Measurements from ENCODE around the gene NAPA.
A peak's percentile ranks its signal among the peaks of the same experiment; 100 is the strongest.

NAPA gene

DNA sequence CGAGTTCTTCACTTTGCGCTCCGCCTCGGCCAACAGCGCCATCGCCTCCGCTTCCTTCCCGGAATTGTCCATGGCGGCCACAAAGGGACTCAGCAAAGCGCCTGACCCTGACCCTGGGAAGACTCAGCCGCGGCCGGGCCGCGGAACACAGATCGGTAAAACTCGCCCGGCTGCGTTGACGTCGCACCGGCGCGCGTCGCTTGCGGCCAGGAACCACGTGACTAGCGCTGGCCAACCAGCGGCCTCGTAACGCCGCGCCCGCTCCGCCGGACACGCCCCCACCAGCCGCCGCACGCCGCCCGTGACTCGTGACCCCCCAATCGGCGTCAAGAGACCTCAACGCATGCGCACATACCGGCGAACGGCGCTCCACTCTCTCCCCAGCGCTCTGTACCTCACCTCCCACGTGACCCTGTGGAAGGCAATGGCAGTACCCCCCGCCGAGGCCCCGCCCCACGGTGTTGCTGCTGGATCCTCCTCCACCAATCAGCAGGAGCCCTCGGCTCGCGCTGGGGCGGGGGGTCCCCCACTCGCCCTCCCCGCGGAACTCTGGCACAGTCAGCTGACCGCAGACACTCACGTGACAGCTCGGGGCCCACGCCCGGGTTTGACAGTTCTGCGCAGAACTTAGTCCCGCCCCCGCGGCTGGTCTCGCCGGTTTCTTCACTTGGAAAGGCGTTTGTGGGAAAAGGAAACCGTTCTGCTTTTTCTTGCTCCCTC, at the start of gene NAPA:
TSS of gene NAPA (minus strand) at position 195 of the 720 bp plus-strand sequence. CDS start at position 72, 123 bp downstream.
- in situ Hi-C loops (cut with MboI; ENCODE audit: low sequenced_read_pairs, unreplicated experiment) = no loop called here
- DNase-seq (ENCODE audit: low spot score) = peak; percentile 99
- TF ChIP-seq, protein P1, sequence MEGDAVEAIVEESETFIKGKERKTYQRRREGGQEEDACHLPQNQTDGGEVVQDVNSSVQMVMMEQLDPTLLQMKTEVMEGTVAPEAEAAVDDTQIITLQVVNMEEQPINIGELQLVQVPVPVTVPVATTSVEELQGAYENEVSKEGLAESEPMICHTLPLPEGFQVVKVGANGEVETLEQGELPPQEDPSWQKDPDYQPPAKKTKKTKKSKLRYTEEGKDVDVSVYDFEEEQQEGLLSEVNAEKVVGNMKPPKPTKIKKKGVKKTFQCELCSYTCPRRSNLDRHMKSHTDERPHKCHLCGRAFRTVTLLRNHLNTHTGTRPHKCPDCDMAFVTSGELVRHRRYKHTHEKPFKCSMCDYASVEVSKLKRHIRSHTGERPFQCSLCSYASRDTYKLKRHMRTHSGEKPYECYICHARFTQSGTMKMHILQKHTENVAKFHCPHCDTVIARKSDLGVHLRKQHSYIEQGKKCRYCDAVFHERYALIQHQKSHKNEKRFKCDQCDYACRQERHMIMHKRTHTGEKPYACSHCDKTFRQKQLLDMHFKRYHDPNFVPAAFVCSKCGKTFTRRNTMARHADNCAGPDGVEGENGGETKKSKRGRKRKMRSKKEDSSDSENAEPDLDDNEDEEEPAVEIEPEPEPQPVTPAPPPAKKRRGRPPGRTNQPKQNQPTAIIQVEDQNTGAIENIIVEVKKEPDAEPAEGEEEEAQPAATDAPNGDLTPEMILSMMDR (IDR thresholded peaks at IDR 0.05; ENCODE audit: borderline replicate concordance, control extremely low read depth, extremely low read depth, insufficient read depth, missing control alignments) = no peak

DNA sequence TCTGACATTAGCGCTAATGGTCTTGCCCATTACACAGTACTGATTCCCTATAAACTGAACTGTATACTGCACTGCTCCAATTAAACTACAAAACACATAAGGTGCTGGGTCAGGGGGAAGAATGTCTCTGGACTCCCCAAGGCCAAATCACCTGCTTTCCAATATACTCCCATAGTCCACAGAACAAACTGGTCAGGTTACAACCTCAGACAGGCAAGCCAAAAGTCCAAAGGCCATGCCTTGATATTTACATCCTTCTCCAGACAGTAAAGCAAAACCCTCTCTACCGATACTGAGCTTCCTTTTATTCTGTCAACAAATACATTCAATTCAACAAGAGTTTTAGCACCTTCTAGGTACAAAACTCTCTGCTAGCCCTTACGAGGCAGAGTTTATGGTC, 49.2 kb upstream of the NAPA start:
- TF ChIP-seq, protein P1 (IDR thresholded peaks at IDR 0.05; ENCODE audit: borderline replicate concordance, control extremely low read depth, extremely low read depth, insufficient read depth, missing control alignments) = no peak
- no peak for DNase-seq (ENCODE audit: low spot score)
- in situ Hi-C loops (cut with MboI; ENCODE audit: low sequenced_read_pairs, unreplicated experiment) = no loop called here

GRCh38 chr19:47561440-47562057, 46.7 kb upstream of the NAPA start:
- TF ChIP-seq, protein P1 (IDR thresholded peaks at IDR 0.05; ENCODE audit: borderline replicate concordance, control extremely low read depth, extremely low read depth, insufficient read depth, missing control alignments) = no peak
- no peak for DNase-seq (ENCODE audit: low spot score)
- in situ Hi-C loops (cut with MboI; ENCODE audit: low sequenced_read_pairs, unreplicated experiment) = no loop called here

DNA sequence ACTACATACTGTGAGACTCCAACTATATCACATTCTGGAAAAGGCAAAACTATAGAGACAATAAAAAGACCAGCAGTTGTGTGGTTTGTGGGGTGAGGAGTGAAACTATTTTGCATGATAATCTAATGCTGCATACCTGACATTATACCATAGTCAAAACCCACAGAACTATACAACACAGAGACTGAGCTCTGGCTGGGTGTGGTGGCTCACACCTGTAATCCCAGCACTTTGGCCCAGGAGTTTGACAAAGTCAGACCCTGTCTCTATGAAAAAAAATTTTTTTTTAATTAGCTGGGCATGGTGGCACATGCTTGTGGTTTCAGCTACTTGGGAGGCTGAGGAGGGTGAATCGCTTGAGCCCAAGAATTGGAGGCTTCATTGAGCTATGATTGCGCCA, 46.1 kb upstream of the NAPA start:
- in situ Hi-C loops (cut with MboI; ENCODE audit: low sequenced_read_pairs, unreplicated experiment) = no loop called here
- TF ChIP-seq, protein P1 (IDR thresholded peaks at IDR 0.05; ENCODE audit: borderline replicate concordance, control extremely low read depth, extremely low read depth, insufficient read depth, missing control alignments) = no peak
- DNase-seq (ENCODE audit: low spot score) = no peak

- TF ChIP-seq, protein P1 (IDR thresholded peaks at IDR 0.05; ENCODE audit: borderline replicate concordance, control extremely low read depth, extremely low read depth, insufficient read depth, missing control alignments) = no peak
- DNase-seq (ENCODE audit: low spot score) = no peak
- in situ Hi-C loops (cut with MboI; ENCODE audit: low sequenced_read_pairs, unreplicated experiment) = no loop called here
Measured at GRCh38 chr19:47550129-47550528, 35.3 kb upstream of the NAPA start.

DNA sequence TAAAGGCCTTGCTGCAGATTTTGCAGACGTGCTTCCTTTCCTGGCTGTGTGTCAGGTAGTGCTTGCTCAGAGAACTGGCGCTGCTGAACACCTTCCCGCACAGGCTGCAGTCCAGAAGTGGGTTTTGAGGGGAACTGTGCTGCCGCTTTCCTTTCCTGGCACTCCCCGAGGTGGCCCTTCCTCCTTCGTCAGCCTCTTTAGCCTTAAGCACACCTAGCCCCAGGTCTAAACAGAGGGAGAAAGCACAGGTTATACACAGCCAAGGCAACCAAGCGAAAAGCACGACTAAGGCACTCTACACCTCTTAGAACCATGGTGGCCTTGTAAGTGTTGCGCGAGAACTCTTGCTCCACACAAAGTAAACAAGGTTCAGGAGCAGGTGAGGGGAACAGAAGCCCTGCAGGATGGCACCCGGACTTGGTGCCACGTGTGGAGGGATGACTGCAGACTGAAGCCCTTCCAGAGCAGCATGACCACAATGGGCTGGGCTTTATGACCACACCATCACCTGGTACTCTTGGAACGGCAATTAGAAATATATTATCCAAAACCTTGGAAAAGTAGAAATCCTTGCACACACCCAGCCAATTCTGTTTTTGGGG, 34.5 kb upstream of the NAPA start:
- DNase-seq (ENCODE audit: low spot score) = no peak
- TF ChIP-seq, protein P1 (IDR thresholded peaks at IDR 0.05; ENCODE audit: borderline replicate concordance, control extremely low read depth, extremely low read depth, insufficient read depth, missing control alignments) = no peak
- in situ Hi-C loops (cut with MboI; ENCODE audit: low sequenced_read_pairs, unreplicated experiment) = no loop called here
